NT2/D1 (cell line): ENCODE measurements around the gene KIFC1.

ENCODE experiments used
- DNase-seq: peaks from one replicate; pipeline ENCODE4 v3.0.0-alpha.2; 2011; ENCODE audit warnings: low read depth, low spot score
- H3K27me3 ChIP-seq: 2 replicates; pipeline ENCODE4 v1.6.0; 2011; ENCODE audit warnings: mild to moderate bottlenecking; ENCODE audit not compliant: insufficient read length, insufficient read depth
- H3K36me3 ChIP-seq: 2 replicates; pipeline ENCODE4 v1.6.1; 2011; ENCODE audit warnings: mild to moderate bottlenecking, low read length, mixed read lengths; ENCODE audit not compliant: insufficient read depth, insufficient read length
- H3K4me1 ChIP-seq: 2 replicates; pipeline ENCODE4 v1.5.1; 2011; ENCODE audit not compliant: insufficient read depth, insufficient read length
- H3K4me3 ChIP-seq: 2 replicates; pipeline ENCODE4 v1.5.1; 2011; ENCODE audit warnings: low read depth; ENCODE audit not compliant: insufficient read length
- H3K9ac ChIP-seq: 2 replicates; pipeline ENCODE4 v1.6.0; 2011; ENCODE audit warnings: low read depth; ENCODE audit not compliant: insufficient read length
- H3K9me3 ChIP-seq: 2 replicates; pipeline ENCODE4 v1.5.1; 2011; ENCODE audit warnings: mild to moderate bottlenecking, low read length; ENCODE audit not compliant: insufficient read depth
- SUZ12 ChIP-seq: IDR thresholded peaks from 2 replicates; pipeline ENCODE4 v1.6.1; 2011; ENCODE audit not compliant: insufficient read length, insufficient read depth; ENCODE audit errors: extremely low read depth
- YY1 ChIP-seq: IDR thresholded peaks from 2 replicates; pipeline ENCODE4 v1.6.1; 2011; ENCODE audit not compliant: insufficient read length, insufficient read depth
- ZNF274 ChIP-seq: IDR thresholded peaks from 2 replicates; pipeline ENCODE4 v1.6.1; 2011; ENCODE audit warnings: mild to moderate bottlenecking, low read depth, low read length

Gene KIFC1

DNA sequence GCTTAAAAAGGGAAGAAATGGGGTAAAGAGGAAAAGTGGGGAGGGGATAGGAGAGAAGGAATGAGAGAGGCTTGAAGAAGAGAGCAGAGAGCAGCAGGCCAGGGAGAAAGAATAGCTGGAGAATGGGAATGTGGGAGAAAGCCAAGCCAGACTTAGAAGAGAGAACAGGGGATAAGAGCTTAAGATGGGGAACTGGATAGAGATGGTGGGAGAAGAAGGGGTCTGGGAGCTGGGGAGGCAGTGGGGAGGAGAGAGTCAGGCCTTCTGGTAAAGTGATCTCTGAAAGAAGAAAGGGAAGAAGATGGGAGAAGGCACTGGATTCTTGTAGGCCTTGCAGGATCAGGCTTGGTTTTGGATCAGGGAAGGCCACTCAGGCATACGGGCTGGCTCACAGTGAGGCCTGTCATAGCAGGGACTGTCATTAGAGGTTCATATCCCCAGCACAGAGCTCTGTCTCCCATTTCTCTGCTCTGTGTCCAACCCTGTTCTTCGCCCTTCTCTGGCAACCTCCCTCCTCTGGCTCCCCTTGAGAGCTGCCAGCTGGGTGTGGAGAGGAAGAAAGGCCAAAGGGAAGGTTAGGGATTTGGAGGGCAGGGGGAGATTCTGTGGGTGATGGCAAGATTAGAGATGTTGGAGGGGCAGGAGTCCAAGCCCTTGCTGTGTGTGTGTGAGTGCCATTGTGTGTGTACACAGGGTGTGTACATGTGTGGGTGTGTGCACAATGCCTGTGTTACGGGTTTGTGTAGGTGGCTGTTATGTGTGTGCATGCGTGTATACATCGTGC lies 37.5 kb downstream of the KIFC1 start:
- Histone ChIP-seq H3K4me3 (no peak overlapping the region), H3K4me1 (peaks cover 21% of the 10 kb centered on the region), H3K27me3 (no peaks in the 10 kb centered on the region), H3K9me3 (no peaks in the 10 kb centered on the region), H3K9ac (peak overlapping the region; percentile 61), H3K36me3 (peaks cover 2% of the 10 kb centered on the region)
- no peak for DNase-seq
- TF ChIP-seq ZNF274 (no peak), YY1 (no peak), SUZ12 (no peak)

DNA sequence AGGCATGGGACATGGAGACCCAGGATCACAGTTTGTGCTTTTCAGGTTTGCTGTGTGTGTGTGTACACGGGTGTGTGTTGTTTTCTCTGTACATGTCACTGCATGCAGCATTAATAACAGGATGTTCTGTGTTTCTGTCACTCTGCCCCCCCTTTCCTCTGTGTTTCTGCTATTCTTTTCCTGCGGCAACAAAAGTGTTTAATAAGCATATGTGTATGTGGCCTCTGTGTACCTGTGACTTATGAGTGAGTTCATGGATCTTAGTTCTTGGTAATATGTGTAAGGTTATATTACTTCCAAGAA lies 38.1 kb downstream of the KIFC1 start:
- H3K36me3 ChIP-seq, result no peaks in the 10 kb centered on the region
- DNase-seq, result no peak
- peaks cover 21% of the 10 kb centered on the region for H3K4me1 ChIP-seq
- H3K9ac ChIP-seq, result no peak overlapping the region
- H3K27me3 ChIP-seq, result no peaks in the 10 kb centered on the region
- no peak for TF ChIP-seq YY1
- no peak for TF ChIP-seq ZNF274
- TF ChIP-seq SUZ12, result no peak
- H3K4me3 ChIP-seq, result no peak overlapping the region
- H3K9me3 ChIP-seq, result no peaks in the 10 kb centered on the region

- TF ChIP-seq YY1 (no peak), ZNF274 (no peak), SUZ12 (no peak)
- H3K9ac ChIP-seq, result no peak overlapping the region
- no peaks in the 10 kb centered on the region for H3K9me3 ChIP-seq
- H3K27me3 ChIP-seq, result no peaks in the 10 kb centered on the region
- DNase-seq, result no peak
- peaks cover 22% of the 10 kb centered on the region for H3K4me1 ChIP-seq
- peaks cover 5% of the 10 kb centered on the region for H3K36me3 ChIP-seq
- no peak overlapping the region for H3K4me3 ChIP-seq
Measured at GRCh38 chr6:33430334-33430733, 38.7 kb downstream of the KIFC1 start.

DNA sequence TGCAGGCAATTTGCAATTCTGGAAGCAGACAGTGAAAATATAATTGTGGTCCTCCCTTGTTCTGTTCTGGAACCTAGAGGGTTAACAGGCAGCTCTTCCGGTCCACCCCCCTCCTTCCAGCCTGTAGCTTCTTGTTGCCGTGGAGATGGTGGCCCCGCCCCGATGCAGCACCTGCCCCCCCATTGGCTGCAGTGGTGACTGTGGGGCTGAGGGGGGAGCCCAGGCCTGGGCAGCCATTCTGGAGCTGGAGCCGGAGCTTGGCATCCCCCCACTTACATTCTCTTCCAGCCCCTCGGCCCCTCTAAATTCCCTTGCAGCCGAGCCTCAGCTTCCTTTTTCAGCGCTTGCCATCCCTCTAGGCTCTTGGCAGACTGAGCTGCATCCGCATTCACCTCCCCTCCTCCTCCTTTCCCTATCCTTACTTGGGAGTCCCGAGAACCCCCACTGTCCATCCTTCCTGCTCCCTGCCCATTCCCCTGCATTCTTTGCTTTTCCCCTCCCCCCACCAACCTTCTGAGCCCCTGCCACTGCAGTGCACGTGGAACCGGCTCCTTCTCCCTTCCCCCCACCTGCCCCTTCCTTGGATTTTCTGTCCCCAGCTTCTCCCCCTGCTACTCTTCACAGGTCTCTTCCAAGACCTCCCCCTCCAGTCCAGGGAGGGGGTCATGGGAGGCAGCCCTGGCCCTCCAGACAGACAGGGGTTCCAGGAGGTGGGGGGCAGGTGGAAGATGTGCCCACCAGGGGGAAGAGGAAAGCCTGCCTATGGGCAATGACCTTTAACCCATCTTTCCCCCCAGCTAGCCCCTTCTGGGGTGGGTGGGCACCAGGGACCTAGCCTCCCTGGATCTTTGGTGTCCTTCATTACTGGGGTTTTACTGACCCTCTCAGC lies 39.6 kb downstream of the KIFC1 start:
- H3K9me3 ChIP-seq, result no peaks in the 10 kb centered on the region
- H3K4me3 ChIP-seq, result peak overlapping the region; percentile 39
- H3K36me3 ChIP-seq, result peaks cover 13% of the 10 kb centered on the region
- peak; percentile 89 for DNase-seq
- peaks cover 22% of the 10 kb centered on the region for H3K4me1 ChIP-seq
- H3K27me3 ChIP-seq, result no peaks in the 10 kb centered on the region
- peak overlapping the region; percentile 73 for H3K9ac ChIP-seq
- TF ChIP-seq ZNF274 (no peak), YY1 (no peak), SUZ12 (no peak)

GRCh38 chr6:33431880-33432541 lies 40.4 kb downstream of the KIFC1 start:
- DNase-seq, result no peak

DNA sequence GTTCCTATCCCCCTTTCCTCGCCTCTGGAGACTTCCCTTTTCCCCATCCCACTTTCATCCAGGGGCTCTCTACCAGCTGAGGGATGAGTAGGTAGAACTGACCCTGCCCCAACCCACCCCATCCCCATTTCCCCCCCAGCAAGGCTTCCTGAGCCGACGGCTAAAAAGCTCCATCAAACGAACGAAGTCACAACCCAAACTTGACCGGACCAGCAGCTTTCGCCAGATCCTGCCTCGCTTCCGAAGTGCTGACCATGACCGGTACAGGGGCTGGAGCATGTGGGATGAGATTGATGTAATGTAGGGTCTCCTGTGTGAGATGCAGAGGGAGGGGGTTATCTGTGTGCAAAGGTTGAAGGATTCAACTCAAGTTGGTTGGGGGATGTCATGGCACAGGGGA lies 40.9 kb downstream of the KIFC1 start:
- Histone ChIP-seq H3K4me1 (peaks cover 20% of the 10 kb centered on the region), H3K27me3 (no peaks in the 10 kb centered on the region), H3K9ac (peak overlapping the region; percentile 73), H3K9me3 (no peaks in the 10 kb centered on the region), H3K36me3 (peaks cover 25% of the 10 kb centered on the region), H3K4me3 (peak overlapping the region; percentile 39)
- no peak for DNase-seq
- TF ChIP-seq ZNF274, result no peak
- TF ChIP-seq SUZ12, result no peak
- TF ChIP-seq YY1, result no peak

More at GRCh38 chr6:33431880-33432541, 40.4 kb downstream of the KIFC1 start:
- H3K9me3 ChIP-seq, result no peaks in the 10 kb centered on the region
- no peak for TF ChIP-seq ZNF274
- no peak for TF ChIP-seq SUZ12
- no peak for TF ChIP-seq YY1
- H3K9ac ChIP-seq, result peak overlapping the region; percentile 73
- no peaks in the 10 kb centered on the region for H3K27me3 ChIP-seq
- peak overlapping the region; percentile 39 for H3K4me3 ChIP-seq
- H3K36me3 ChIP-seq, result peaks cover 20% of the 10 kb centered on the region
- peaks cover 21% of the 10 kb centered on the region for H3K4me1 ChIP-seq

GRCh38 chr6:33433001-33433543 lies 41.4 kb downstream of the KIFC1 start:
- H3K9me3 ChIP-seq, result no peaks in the 10 kb centered on the region
- H3K4me1 ChIP-seq, result peaks cover 20% of the 10 kb centered on the region
- no peak for DNase-seq
- TF ChIP-seq ZNF274, result no peak
- no peak for TF ChIP-seq SUZ12
- TF ChIP-seq YY1, result no peak
- peak overlapping the region; percentile 73 for H3K9ac ChIP-seq
- H3K4me3 ChIP-seq, result peak overlapping the region; percentile 3
- H3K27me3 ChIP-seq, result no peaks in the 10 kb centered on the region
- peaks cover 30% of the 10 kb centered on the region for H3K36me3 ChIP-seq
